ENCODE results near the gene ZNF43. TPM values are rescaled to one million over a fixed set of nuclear protein-coding genes. Genes with fewer than 3 reads are reported as not detected.
A peak's percentile ranks its signal among the peaks of the same experiment; 100 is the strongest.
"Not testable (repeated sequence)": the region's sequence is repeated elsewhere in the genome, so short reads cannot be mapped to it uniquely, and the experiment has no call there.

The ZNF43 gene
- 4.6 and 8.2 TPM in 2 replicates for total RNA-seq

GRCh38 chr19:21835810-21836444, at the start of gene ZNF43:
ZNF43 (minus strand) TSS chr19:21836182; CDS start chr19:21836038, 144 bp downstream.
- peak; percentile 72 for DNase-seq (ENCODE audit: low read depth, low spot score)

- not testable (repeated sequence) for DNase-seq (ENCODE audit: low read depth, low spot score)
Observed at GRCh38 chr19:21885516-21885915, 49.5 kb upstream of the ZNF43 start.

GRCh38 chr19:21884786-21885185, 48.8 kb upstream of the ZNF43 start:
- DNase-seq (ENCODE audit: low read depth, low spot score) = not testable (repeated sequence)

GRCh38 chr19:21883516-21883915, 47.5 kb upstream of the ZNF43 start:
- DNase-seq (ENCODE audit: low read depth, low spot score) = no peak

GRCh38 chr19:21880761-21881160, 44.8 kb upstream of the ZNF43 start:
- not testable (repeated sequence) for DNase-seq (ENCODE audit: low read depth, low spot score)

GRCh38 chr19:21878646-21879045, 42.7 kb upstream of the ZNF43 start:
- no peak for DNase-seq (ENCODE audit: low read depth, low spot score)

GRCh38 chr19:21877976-21878375, 42.0 kb upstream of the ZNF43 start:
- no peak for DNase-seq (ENCODE audit: low read depth, low spot score)

GRCh38 chr19:21876608-21877007, 40.6 kb upstream of the ZNF43 start:
- not testable (repeated sequence) for DNase-seq (ENCODE audit: low read depth, low spot score)

- no peak for DNase-seq (ENCODE audit: low read depth, low spot score)
Observed at GRCh38 chr19:21856773-21857514, 21.0 kb upstream of the ZNF43 start.

GRCh38 chr19:21851596-21852345, 15.8 kb upstream of the ZNF43 start:
- peak; percentile 89 for DNase-seq (ENCODE audit: low read depth, low spot score)

GRCh38 chr19:21850656-21851255, 14.8 kb upstream of the ZNF43 start:
- no peak for DNase-seq (ENCODE audit: low read depth, low spot score)

- DNase-seq (ENCODE audit: low read depth, low spot score) = no peak
Observed at GRCh38 chr19:21848706-21849105, 12.7 kb upstream of the ZNF43 start.

GRCh38 chr19:21843081-21843480, 7.1 kb upstream of the ZNF43 start:
- no peak for DNase-seq (ENCODE audit: low read depth, low spot score)

- no peak for DNase-seq (ENCODE audit: low read depth, low spot score)
Observed at GRCh38 chr19:21841488-21842097, 5.6 kb upstream of the ZNF43 start.

- no peak for DNase-seq (ENCODE audit: low read depth, low spot score)
Observed at GRCh38 chr19:21841081-21841480, 5.1 kb upstream of the ZNF43 start.

- DNase-seq (ENCODE audit: low read depth, low spot score) = no peak
Observed at GRCh38 chr19:21839976-21840375, 4.0 kb upstream of the ZNF43 start.

GRCh38 chr19:21838646-21839045, 2.7 kb upstream of the ZNF43 start:
- DNase-seq (ENCODE audit: low read depth, low spot score) = no peak

GRCh38 chr19:21835429-21835809, 563 bp downstream of the ZNF43 start:
- DNase-seq (ENCODE audit: low read depth, low spot score) = no peak

GRCh38 chr19:21833733-21834132, 2.2 kb downstream of the ZNF43 start:
- DNase-seq (ENCODE audit: low read depth, low spot score) = no peak

GRCh38 chr19:21824679-21825078, 11.3 kb downstream of the ZNF43 start:
- DNase-seq (ENCODE audit: low read depth, low spot score) = no peak

- no peak for DNase-seq (ENCODE audit: low read depth, low spot score)
Observed at GRCh38 chr19:21823224-21823623, 12.8 kb downstream of the ZNF43 start.
